Suprapubic skin (tissue), 4 donors: ENCODE results near the gene FPR1. TPM values are rescaled to one million over a fixed set of nuclear protein-coding genes. Genes with fewer than 3 reads are reported as not detected.

Source experiments
- DNase-seq, 2 donors: peaks; one replicate each; pipeline ENCODE4 v3.0.0-alpha.2; 2019; ENCODE audit warnings: low spot score in 2 of 2
- H3K27ac ChIP-seq: fragments of 200-600 bp; sonication (generic); one replicate; pipeline ENCODE4 v1.5.1; 2019
- H3K27me3 ChIP-seq: fragments of 200-600 bp; sonication (generic); one replicate; pipeline ENCODE4 v1.5.1; 2019
- H3K36me3 ChIP-seq: fragments of 200-600 bp; sonication (generic); one replicate; pipeline ENCODE4 v1.5.1; 2019
- H3K4me1 ChIP-seq: fragments of 200-600 bp; sonication (generic); one replicate; pipeline ENCODE4 v1.5.1; 2019
- H3K4me3 ChIP-seq: fragments of 200-600 bp; sonication (generic); one replicate; pipeline ENCODE4 v1.5.1; 2019; ENCODE audit warnings: mild to moderate bottlenecking
- H3K9me3 ChIP-seq: fragments of 200-600 bp; sonication (generic); one replicate; pipeline ENCODE4 v1.5.1; 2019
- EP300 ChIP-seq: sonication (generic); formaldehyde crosslinking; IDR thresholded peaks from one replicate; pipeline ENCODE4 v1.6.1; 2017; ENCODE audit warnings: antibody characterized with exemption
- POLR2A ChIP-seq, 2 donors: fragments of 450-650 bp; IDR thresholded peaks; one replicate each; pipeline ENCODE4 v1.6.1; 2017; ENCODE audit warnings: antibody characterized with exemption in 2 of 2, mild to moderate bottlenecking in 2 of 2, moderate library complexity in 2 of 2
- POLR2AphosphoS5 ChIP-seq, 3 donors: sonication (generic); formaldehyde crosslinking; IDR thresholded peaks; one replicate each; pipeline ENCODE4 v1.6.1; 2017; ENCODE audit warnings: antibody characterized with exemption in 3 of 3
- WGBS: methylation state at CpG from one replicate; pipeline ENCODE4 v1.1.5; 2018; 5-methylcytosine and 5-hydroxymethylcytosine counted together
- total RNA-seq, 4 donors: library from RNA; depleted of rRNA; stranded (reverse); fragments of >200 nt; gene quantifications; one replicate each; pipeline ENCODE4 v1.1.0, GENCODE V29; 2016
- TF ChIP-seq, protein P1 (sequence below), 2 donors: fragments of 200-600 bp in 1 of 2; fragments of 450-650 bp in 1 of 2; sonication (generic) in 1 of 2; IDR thresholded peaks; one replicate each; pipeline ENCODE4 v1.5.1; 2016 to 2019; ENCODE audit warnings: antibody characterized with exemption in 2 of 2, mild to moderate bottlenecking in 1 of 2, moderate library complexity in 1 of 2

The FPR1 gene
- total RNA-seq, 4 donors from 2014 or later: 0.60 to 1.7 (median 1.0) TPM

DNA sequence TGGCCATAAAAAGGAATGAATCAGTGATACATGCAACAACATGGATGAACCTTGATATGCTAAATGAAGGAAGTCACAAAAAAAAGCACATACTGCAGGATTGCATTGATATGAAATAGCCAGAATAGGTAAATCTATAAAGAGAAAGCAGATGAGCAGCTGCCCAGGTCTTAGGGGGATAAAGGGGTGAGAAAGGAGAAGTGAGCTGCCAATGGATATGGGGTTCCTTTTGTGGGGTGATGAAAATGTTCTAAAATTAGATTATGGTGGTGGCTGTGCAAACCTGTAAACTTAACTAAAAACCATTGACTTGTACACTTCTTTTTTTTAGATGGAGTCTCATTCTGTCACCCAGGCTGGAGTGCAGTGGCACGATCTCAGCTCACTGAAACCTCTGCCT, 40.0 kb downstream of the FPR1 start:
- Histone ChIP-seq H3K27ac (no peak overlapping the region), H3K9me3 (no peaks in the 10 kb centered on the region), H3K27me3 (peaks cover 3% of the 10 kb centered on the region), H3K4me3 (no peak overlapping the region), H3K36me3 (peaks cover under 1% of the 10 kb centered on the region), H3K4me1 (peaks cover 4% of the 10 kb centered on the region)
- DNase-seq: no peak
- TF ChIP-seq POLR2AphosphoS5 (IDR thresholded peaks at IDR 0.05) (no peak), POLR2A (IDR thresholded peaks at IDR 0.05) (no peak), EP300 (no peak)
- WGBS: 80% methylated on average over 1 of the region's 1 CpG

- Histone ChIP-seq H3K27me3 (no peaks in the 10 kb centered on the region), H3K9me3 (no peaks in the 10 kb centered on the region), H3K27ac (no peak overlapping the region), H3K4me3 (no peak overlapping the region), H3K36me3 (peaks cover 10% of the 10 kb centered on the region), H3K4me1 (peaks cover 7% of the 10 kb centered on the region)
- 81% methylated on average over 2 of the region's 2 CpGs for WGBS
- DNase-seq: no peak
- TF ChIP-seq, protein P1, sequence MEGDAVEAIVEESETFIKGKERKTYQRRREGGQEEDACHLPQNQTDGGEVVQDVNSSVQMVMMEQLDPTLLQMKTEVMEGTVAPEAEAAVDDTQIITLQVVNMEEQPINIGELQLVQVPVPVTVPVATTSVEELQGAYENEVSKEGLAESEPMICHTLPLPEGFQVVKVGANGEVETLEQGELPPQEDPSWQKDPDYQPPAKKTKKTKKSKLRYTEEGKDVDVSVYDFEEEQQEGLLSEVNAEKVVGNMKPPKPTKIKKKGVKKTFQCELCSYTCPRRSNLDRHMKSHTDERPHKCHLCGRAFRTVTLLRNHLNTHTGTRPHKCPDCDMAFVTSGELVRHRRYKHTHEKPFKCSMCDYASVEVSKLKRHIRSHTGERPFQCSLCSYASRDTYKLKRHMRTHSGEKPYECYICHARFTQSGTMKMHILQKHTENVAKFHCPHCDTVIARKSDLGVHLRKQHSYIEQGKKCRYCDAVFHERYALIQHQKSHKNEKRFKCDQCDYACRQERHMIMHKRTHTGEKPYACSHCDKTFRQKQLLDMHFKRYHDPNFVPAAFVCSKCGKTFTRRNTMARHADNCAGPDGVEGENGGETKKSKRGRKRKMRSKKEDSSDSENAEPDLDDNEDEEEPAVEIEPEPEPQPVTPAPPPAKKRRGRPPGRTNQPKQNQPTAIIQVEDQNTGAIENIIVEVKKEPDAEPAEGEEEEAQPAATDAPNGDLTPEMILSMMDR (IDR thresholded peaks at IDR 0.05): no peak
- TF ChIP-seq POLR2AphosphoS5 (IDR thresholded peaks at IDR 0.05) (no peak), POLR2A (IDR thresholded peaks at IDR 0.05) (no peak), EP300 (no peak)
Measured at GRCh38 chr19:51710163-51710562, 41.5 kb downstream of the FPR1 start.

GRCh38 chr19:51709575-51709974, 42.1 kb downstream of the FPR1 start:
- no peak for DNase-seq
- WGBS: 52% methylated on average over 6 of the region's 6 CpGs
- peaks cover 10% of the 10 kb centered on the region for H3K36me3 ChIP-seq
- H3K27ac ChIP-seq: no peak overlapping the region
- H3K27me3 ChIP-seq: no peaks in the 10 kb centered on the region
- H3K4me1 ChIP-seq: peaks cover 13% of the 10 kb centered on the region
- H3K4me3 ChIP-seq: no peak overlapping the region
- TF ChIP-seq EP300 (no peak), POLR2AphosphoS5 (IDR thresholded peaks at IDR 0.05) (no peak), POLR2A (IDR thresholded peaks at IDR 0.05) (no peak)
- TF ChIP-seq, protein P1 (IDR thresholded peaks at IDR 0.05): no peak
- no peaks in the 10 kb centered on the region for H3K9me3 ChIP-seq

GRCh38 chr19:51708811-51709210, 42.9 kb downstream of the FPR1 start:
- DNase-seq: no peak
- TF ChIP-seq EP300: no peak
- no peak for TF ChIP-seq POLR2A (IDR thresholded peaks at IDR 0.05)
- TF ChIP-seq, protein P1 (IDR thresholded peaks at IDR 0.05): no peak
- Histone ChIP-seq H3K27me3 (no peaks in the 10 kb centered on the region), H3K4me3 (no peak overlapping the region), H3K4me1 (peaks cover 17% of the 10 kb centered on the region), H3K9me3 (no peaks in the 10 kb centered on the region), H3K27ac (no peak overlapping the region), H3K36me3 (peaks cover 10% of the 10 kb centered on the region)
- WGBS: 82% methylated on average over 4 of the region's 4 CpGs

DNA sequence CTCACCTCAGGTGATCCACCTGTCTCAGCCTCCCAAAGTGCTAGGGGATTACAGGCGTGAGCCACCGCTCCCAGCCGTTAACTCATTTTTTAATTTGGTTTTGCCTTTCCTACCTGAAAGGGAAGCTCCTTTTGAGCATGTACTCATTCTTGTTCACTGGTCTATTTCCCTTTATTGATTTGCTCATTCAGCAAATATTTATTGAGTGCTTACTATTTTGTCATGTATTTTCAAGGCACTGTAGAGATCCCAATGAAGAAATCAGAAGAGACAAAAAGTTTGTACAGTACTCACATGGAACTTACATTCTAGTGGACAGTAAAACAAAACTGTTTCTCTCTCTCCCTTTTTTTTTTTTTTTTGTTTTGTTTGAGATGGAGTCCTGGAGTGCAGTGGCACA, 44.8 kb downstream of the FPR1 start:
- TF ChIP-seq, protein P1 (IDR thresholded peaks at IDR 0.05): no peak
- TF ChIP-seq POLR2AphosphoS5 (IDR thresholded peaks at IDR 0.05): no peak
- TF ChIP-seq EP300: no peak
- TF ChIP-seq POLR2A (IDR thresholded peaks at IDR 0.05): no peak
- DNase-seq: no peak
- peaks cover 10% of the 10 kb centered on the region for H3K36me3 ChIP-seq
- no peak overlapping the region for H3K4me3 ChIP-seq
- no peaks in the 10 kb centered on the region for H3K27me3 ChIP-seq
- H3K27ac ChIP-seq: no peak overlapping the region
- peaks cover 36% of the 10 kb centered on the region for H3K4me1 ChIP-seq
- WGBS: 92% methylated on average over 3 of the region's 3 CpGs
- no peaks in the 10 kb centered on the region for H3K9me3 ChIP-seq

GRCh38 chr19:51706296-51706695, 45.4 kb downstream of the FPR1 start:
- no peak overlapping the region for H3K4me3 ChIP-seq
- no peaks in the 10 kb centered on the region for H3K9me3 ChIP-seq
- H3K36me3 ChIP-seq: peaks cover 10% of the 10 kb centered on the region
- DNase-seq: no peak
- no peak overlapping the region for H3K27ac ChIP-seq
- H3K4me1 ChIP-seq: peaks cover 42% of the 10 kb centered on the region
- TF ChIP-seq EP300 (no peak), POLR2A (IDR thresholded peaks at IDR 0.05) (no peak), POLR2AphosphoS5 (IDR thresholded peaks at IDR 0.05) (no peak)
- TF ChIP-seq, protein P1 (IDR thresholded peaks at IDR 0.05): no peak
- H3K27me3 ChIP-seq: no peaks in the 10 kb centered on the region
- WGBS: 91% methylated on average over 4 of the region's 4 CpGs
